Calu3 (cell line): ENCODE measurements around the gene PPARGC1A. TPM values are rescaled to one million over a fixed set of nuclear protein-coding genes. Genes with fewer than 3 reads are reported as not detected.

Experiments used
- BruUV-seq: library from RNA; stranded (reverse); fragments of 400-500 nt; replicated peaks from 2 replicates; lab custom pipeline; 2021; lab: Mats Ljungman, UMichigan
- CTCF ChIA-PET: fragments of 300-600 bp; sonication (Branson Sonifier 250); formaldehyde crosslinking; loops from one replicate; lab custom pipeline; 2022; ENCODE audit warnings: antibody characterized with exemption; lab: Charles Lee
- DNase-seq: peaks from one replicate; pipeline ENCODE4 v3.0.0; 2022
- H3K27ac Mint-ChIP-seq: one replicate; pipeline ENCODE4 v1.8.0; 2022; ENCODE audit warnings: mixed read lengths; ENCODE audit not compliant: unreplicated experiment
- H3K27me3 Mint-ChIP-seq: one replicate; pipeline ENCODE4 v1.8.0; 2022; ENCODE audit warnings: mixed read lengths; ENCODE audit not compliant: unreplicated experiment
- H3K36me3 Mint-ChIP-seq: one replicate; pipeline ENCODE4 v1.8.0; 2022; ENCODE audit warnings: mild to moderate bottlenecking, moderate library complexity, mixed read lengths; ENCODE audit not compliant: insufficient read depth, unreplicated experiment
- H3K4me1 Mint-ChIP-seq: one replicate; pipeline ENCODE4 v1.8.0; 2022; ENCODE audit warnings: mild to moderate bottlenecking, low read depth, mixed read lengths; ENCODE audit not compliant: unreplicated experiment
- H3K4me3 Mint-ChIP-seq: one replicate; pipeline ENCODE4 v1.8.0; 2022; ENCODE audit warnings: mild to moderate bottlenecking, low read depth, moderate library complexity, mixed read lengths; ENCODE audit not compliant: unreplicated experiment
- H3K9me3 Mint-ChIP-seq: one replicate; pipeline ENCODE4 v1.8.0; 2022; ENCODE audit warnings: low read depth, mixed read lengths; ENCODE audit not compliant: unreplicated experiment
- CTCF ChIP-seq: fragments of 200-600 bp; IDR thresholded peaks from one replicate; pipeline ENCODE4 v1.8.0; 2022; ENCODE audit warnings: antibody characterized with exemption; ENCODE audit not compliant: unreplicated experiment
- intact Hi-C: fragments of 100-400 bp; cut with micrococcal nuclease; formaldehyde crosslinking; loops from one replicate; pipeline ENCODE4 v1.10.0; 2022; ENCODE audit not compliant: unreplicated experiment
- total RNA-seq: library from RNA; stranded (reverse); gene quantifications from 2 replicates; pipeline ENCODE4 v1.2.3, GENCODE V29; 2022

Gene PPARGC1A
- total RNA-seq, 1 experiment from 2014 or later = 7.6 TPM

DNA sequence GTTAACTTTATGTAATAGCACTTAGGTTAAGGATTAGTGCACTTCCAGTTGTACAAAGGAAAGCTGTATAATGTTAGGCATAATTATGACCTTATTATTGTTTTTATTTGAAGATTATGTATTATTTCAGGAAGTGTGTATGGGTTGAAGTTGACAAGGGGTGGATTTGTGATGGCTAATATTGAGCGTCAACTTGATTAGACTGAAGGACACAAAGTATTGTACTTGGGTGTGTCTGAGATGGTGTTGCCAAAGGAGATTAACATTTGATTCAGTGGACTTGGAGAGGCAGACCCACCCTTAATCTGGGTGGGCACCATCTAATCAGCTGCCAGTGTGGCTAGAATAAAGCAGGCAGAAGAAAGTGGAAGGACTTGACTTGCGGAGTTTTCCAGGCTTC lies 127.3 kb downstream of the PPARGC1A start:
- H3K36me3 Mint-ChIP-seq = no peaks in the 10 kb centered on the region
- intact Hi-C loops = no loop called here
- DNase-seq = no peak
- no peaks in the 10 kb centered on the region for H3K9me3 Mint-ChIP-seq
- BruUV-seq = no TSS peak
- TF ChIP-seq CTCF = no peak
- peaks cover 5% of the 10 kb centered on the region for H3K4me1 Mint-ChIP-seq
- no peak overlapping the region for H3K27ac Mint-ChIP-seq
- H3K4me3 Mint-ChIP-seq = no peak overlapping the region
- CTCF ChIA-PET = no interaction called here
- H3K27me3 Mint-ChIP-seq = no peaks in the 10 kb centered on the region

- intact Hi-C loops = no loop called here
- peaks cover 2% of the 10 kb centered on the region for H3K9me3 Mint-ChIP-seq
- no peak for TF ChIP-seq CTCF
- no peak for DNase-seq
- no TSS peak for BruUV-seq
- CTCF ChIA-PET = no interaction called here
- H3K4me3 Mint-ChIP-seq = no peak overlapping the region
- no peaks in the 10 kb centered on the region for H3K4me1 Mint-ChIP-seq
- H3K36me3 Mint-ChIP-seq = no peaks in the 10 kb centered on the region
- H3K27ac Mint-ChIP-seq = no peak overlapping the region
- H3K27me3 Mint-ChIP-seq = no peaks in the 10 kb centered on the region
These were observed 130.8 kb downstream of the PPARGC1A start for GRCh38 chr4:23759066-23759465.

- TF ChIP-seq CTCF = no peak
- intact Hi-C loops = no loop called here
- no peak overlapping the region for H3K4me3 Mint-ChIP-seq
- no peaks in the 10 kb centered on the region for H3K36me3 Mint-ChIP-seq
- CTCF ChIA-PET = no interaction called here
- BruUV-seq = no TSS peak
- H3K27me3 Mint-ChIP-seq = no peaks in the 10 kb centered on the region
- no peak overlapping the region for H3K27ac Mint-ChIP-seq
- H3K4me1 Mint-ChIP-seq = no peaks in the 10 kb centered on the region
- no peak for DNase-seq
- H3K9me3 Mint-ChIP-seq = peaks cover 5% of the 10 kb centered on the region
These were observed 135.2 kb downstream of the PPARGC1A start for GRCh38 chr4:23754688-23755087.

- Mint-ChIP-seq H3K4me3 (no peak overlapping the region), H3K36me3 (no peaks in the 10 kb centered on the region), H3K4me1 (no peaks in the 10 kb centered on the region), H3K27me3 (no peaks in the 10 kb centered on the region), H3K9me3 (peaks cover 5% of the 10 kb centered on the region), H3K27ac (no peak overlapping the region)
- intact Hi-C loops = no loop called here
- BruUV-seq = no TSS peak
- no peak for TF ChIP-seq CTCF
- no peak for DNase-seq
- CTCF ChIA-PET = no interaction called here
These were observed 139.7 kb downstream of the PPARGC1A start for GRCh38 chr4:23750125-23750524.
